HepG2 (cell line): ENCODE results near the gene USP36. TPM values are rescaled to one million over a fixed set of nuclear protein-coding genes. Genes with fewer than 3 reads are reported as not detected.

ENCODE experiments used
- POLR2AphosphoS2 ChIP-seq: IDR thresholded peaks from 2 replicates; pipeline ENCODE4 v1.6.1; 2011; ENCODE audit warnings: low read depth, low read length, improper control_type of control experiment
- SPEN ChIP-seq: sonication (generic); formaldehyde crosslinking; IDR thresholded peaks from 2 replicates; pipeline ENCODE4 v1.5.1; 2020; ENCODE audit warnings: low read depth, mild to moderate bottlenecking, missing genetic modification reagents
- THAP11 ChIP-seq: IDR thresholded peaks from 2 replicates; pipeline ENCODE4 v1.6.1; 2016; ENCODE audit warnings: missing biosample characterization, missing genetic modification reagents
- ZBTB10 ChIP-seq: sonication (generic); formaldehyde crosslinking; IDR thresholded peaks from 2 replicates; pipeline ENCODE4 v1.4.0; 2020; ENCODE audit warnings: missing genetic modification reagents, borderline replicate concordance
- ZC3H4 ChIP-seq: sonication (generic); formaldehyde crosslinking; IDR thresholded peaks from 2 replicates; pipeline ENCODE4 v1.4.0; 2020; ENCODE audit warnings: missing genetic modification reagents, borderline replicate concordance
- ZFP36L2 ChIP-seq: sonication (generic); formaldehyde crosslinking; IDR thresholded peaks from 2 replicates; pipeline ENCODE4 v1.4.0; 2020; ENCODE audit warnings: missing genetic modification reagents
- ZHX1 ChIP-seq: sonication (generic); formaldehyde crosslinking; IDR thresholded peaks from 2 replicates; pipeline ENCODE4 v1.8.1; 2022; ENCODE audit warnings: low read depth, mild to moderate bottlenecking, missing genetic modification reagents
- ZNF17 ChIP-seq: sonication (generic); formaldehyde crosslinking; IDR thresholded peaks from 2 replicates; pipeline ENCODE4 v1.5.0; 2020; ENCODE audit warnings: mild to moderate bottlenecking, missing genetic modification reagents
- ZNF282 ChIP-seq: fragments of 450-650 bp; IDR thresholded peaks from 2 replicates; pipeline ENCODE4 v1.6.1; 2018; ENCODE audit not compliant: partially characterized antibody
- ZNF407 ChIP-seq: sonication (generic); formaldehyde crosslinking; IDR thresholded peaks from one replicate; pipeline ENCODE4 v1.5.1; 2020; ENCODE audit warnings: mild to moderate bottlenecking, missing genetic modification reagents; ENCODE audit errors: not compliant biosample characterization
- ZNF704 ChIP-seq: sonication (generic); formaldehyde crosslinking; IDR thresholded peaks from 2 replicates; pipeline ENCODE4 v1.8.1; 2023; ENCODE audit warnings: mild to moderate bottlenecking, inconsistent platforms, moderate library complexity, missing genetic modification reagents, borderline replicate concordance
- polyA plus RNA-seq, 8 experiments: library from polyadenylated mRNA; depleted of rRNA in 3 of 8; stranded (reverse) in 7 of 8; unstranded in 1 of 8; fragments of >200 nt; fragmentation: Illumina TruSeq in 4 of 8; extraction: Trizol in 4 of 8; gene quantifications; 2 replicates each; pipeline versions ENCODE4 v1.2.1 to v1.2.3, GENCODE V29; 2011 to 2016; ENCODE audit warnings: low read depth in 4 of 8, missing spikeins in 1 of 8, mixed read lengths in 1 of 8; ENCODE audit not compliant: insufficient read depth in 1 of 8
- total RNA-seq, 5 experiments: library from RNA; depleted of rRNA; stranded (reverse); fragments of >200 nt; fragmentation: Illumina TruSeq; extraction: Trizol; gene quantifications; 2 replicates each; pipeline ENCODE4 v1.2.3, GENCODE V29; 2016; ENCODE audit warnings: low read depth in 1 of 5
- TF ChIP-seq, protein P1 (sequence below): sonication (generic); formaldehyde crosslinking; conservative IDR thresholded peaks from 2 replicates; pipeline ENCODE4 v1.8.0; 2022; ENCODE audit warnings: mild to moderate bottlenecking, moderate library complexity, missing genetic modification reagents

USP36 gene
- total and polyA plus RNA-seq, 2 of the 13 experiments (the other 11 are each of a cell fraction or from before 2014, with no cell fraction given), result 29.6 to 45.9 TPM

GRCh38 chr17:78825696-78826095 is 14.9 kb downstream of the USP36 start (continued):
- no peak for TF ChIP-seq ZNF407 (CRISPR knock-in tag)
- no peak for TF ChIP-seq ZNF282
- TF ChIP-seq ZC3H4, result no peak
- TF ChIP-seq ZBTB10 (CRISPR knock-in tag), result no peak
- TF ChIP-seq, protein P1, sequence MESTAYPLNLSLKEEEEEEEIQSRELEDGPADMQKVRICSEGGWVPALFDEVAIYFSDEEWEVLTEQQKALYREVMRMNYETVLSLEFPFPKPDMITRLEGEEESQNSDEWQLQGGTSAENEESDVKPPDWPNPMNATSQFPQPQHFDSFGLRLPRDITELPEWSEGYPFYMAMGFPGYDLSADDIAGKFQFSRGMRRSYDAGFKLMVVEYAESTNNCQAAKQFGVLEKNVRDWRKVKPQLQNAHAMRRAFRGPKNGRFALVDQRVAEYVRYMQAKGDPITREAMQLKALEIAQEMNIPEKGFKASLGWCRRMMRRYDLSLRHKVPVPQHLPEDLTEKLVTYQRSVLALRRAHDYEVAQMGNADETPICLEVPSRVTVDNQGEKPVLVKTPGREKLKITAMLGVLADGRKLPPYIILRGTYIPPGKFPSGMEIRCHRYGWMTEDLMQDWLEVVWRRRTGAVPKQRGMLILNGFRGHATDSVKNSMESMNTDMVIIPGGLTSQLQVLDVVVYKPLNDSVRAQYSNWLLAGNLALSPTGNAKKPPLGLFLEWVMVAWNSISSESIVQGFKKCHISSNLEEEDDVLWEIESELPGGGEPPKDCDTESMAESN (CRISPR knock-in tag), result no peak
- TF ChIP-seq ZNF704, result no peak
- TF ChIP-seq THAP11 (CRISPR knock-in tag), result no peak
- no peak for TF ChIP-seq ZHX1 (CRISPR knock-in tag)
- no peak for TF ChIP-seq ZFP36L2 (CRISPR knock-in tag)
- no peak for TF ChIP-seq SPEN (CRISPR knock-in tag)
- TF ChIP-seq POLR2AphosphoS2, result peak; percentile 29; the same call in 1 of the 2 replicates
- TF ChIP-seq ZNF17 (CRISPR knock-in tag), result no peak
